Muscle layer of colon (tissue), 2 donors: ENCODE data around the gene SLC12A7.

Experiments used
- H3K27ac ChIP-seq: one replicate; pipeline ENCODE4 v1.7.0; 2013; ENCODE audit warnings: low read depth, mild to moderate bottlenecking, low read length, moderate library complexity
- H3K27me3 ChIP-seq, 2 donors: one replicate each; pipeline ENCODE4 v1.7.0; 2013; ENCODE audit warnings: low read length in 2 of 2, mild to moderate bottlenecking in 2 of 2; ENCODE audit not compliant: insufficient read depth in 2 of 2, control insufficient read depth in 1 of 2
- H3K36me3 ChIP-seq: one replicate; pipeline ENCODE4 v1.7.0; 2013; ENCODE audit warnings: mild to moderate bottlenecking, low read length; ENCODE audit not compliant: insufficient read depth
- H3K4me1 ChIP-seq: one replicate; pipeline ENCODE4 v1.7.0; 2013; ENCODE audit warnings: mild to moderate bottlenecking, low read length; ENCODE audit not compliant: insufficient read depth
- H3K4me3 ChIP-seq, 2 donors: one replicate each; pipeline ENCODE4 v1.7.0; 2013; ENCODE audit warnings: low read length in 2 of 2, low read depth in 1 of 2, mild to moderate bottlenecking in 1 of 2, moderate library complexity in 1 of 2
- H3K9ac ChIP-seq: one replicate; pipeline ENCODE4 v1.7.0; 2013; ENCODE audit warnings: low read length
- H3K9me3 ChIP-seq: one replicate; pipeline ENCODE4 v1.7.0; 2013; ENCODE audit warnings: mild to moderate bottlenecking, low read length
- donor health status: abdominal sarcoma.
- donor health status: Adenocarcinoma of cecum.

The SLC12A7 gene

GRCh38 chr5:1017056-1017455 is 94.8 kb downstream of the SLC12A7 start:
- Histone ChIP-seq H3K4me3 (no peak overlapping the region), H3K4me1 (no peaks in the 10 kb centered on the region), H3K36me3 (no peaks in the 10 kb centered on the region), H3K27ac (no peak overlapping the region), H3K9me3 (no peaks in the 10 kb centered on the region), H3K9ac (no peak overlapping the region), H3K27me3 (no peaks in the 10 kb centered on the region)

DNA sequence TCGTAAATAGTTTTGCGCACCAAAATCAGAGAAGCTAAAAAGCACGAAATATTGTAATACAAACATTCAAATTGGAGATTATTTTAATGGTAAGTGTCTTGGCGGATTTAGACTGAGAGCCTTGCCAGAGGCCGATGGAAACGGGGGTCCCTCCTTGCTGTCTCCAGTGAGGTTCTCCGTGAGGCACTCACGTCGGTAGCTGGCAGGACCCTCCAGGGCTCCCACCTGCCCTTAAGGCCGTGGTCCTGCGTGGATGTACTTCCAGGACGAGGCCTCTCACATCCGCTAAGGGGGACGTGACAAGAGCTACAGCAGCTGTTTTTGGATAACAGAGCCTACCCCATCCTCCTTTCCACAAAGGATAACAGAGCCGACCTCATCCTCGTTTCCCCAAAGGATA is 95.4 kb downstream of the SLC12A7 start:
- Histone ChIP-seq H3K27ac (no peak overlapping the region), H3K4me3 (no peak overlapping the region), H3K27me3 (no peaks in the 10 kb centered on the region), H3K9me3 (no peaks in the 10 kb centered on the region), H3K36me3 (no peaks in the 10 kb centered on the region), H3K9ac (no peak overlapping the region), H3K4me1 (no peaks in the 10 kb centered on the region)

- peaks cover 0 to under 1% of the 10 kb centered on the region in 2 donors for H3K27me3 ChIP-seq
- no peak overlapping the region for H3K9ac ChIP-seq
- H3K36me3 ChIP-seq = no peaks in the 10 kb centered on the region
- no peaks in the 10 kb centered on the region for H3K4me1 ChIP-seq
- no peaks in the 10 kb centered on the region for H3K9me3 ChIP-seq
- H3K4me3 ChIP-seq = no peak overlapping the region
- no peak overlapping the region for H3K27ac ChIP-seq
Measured at GRCh38 chr5:1016036-1016435, 95.8 kb downstream of the SLC12A7 start.

DNA sequence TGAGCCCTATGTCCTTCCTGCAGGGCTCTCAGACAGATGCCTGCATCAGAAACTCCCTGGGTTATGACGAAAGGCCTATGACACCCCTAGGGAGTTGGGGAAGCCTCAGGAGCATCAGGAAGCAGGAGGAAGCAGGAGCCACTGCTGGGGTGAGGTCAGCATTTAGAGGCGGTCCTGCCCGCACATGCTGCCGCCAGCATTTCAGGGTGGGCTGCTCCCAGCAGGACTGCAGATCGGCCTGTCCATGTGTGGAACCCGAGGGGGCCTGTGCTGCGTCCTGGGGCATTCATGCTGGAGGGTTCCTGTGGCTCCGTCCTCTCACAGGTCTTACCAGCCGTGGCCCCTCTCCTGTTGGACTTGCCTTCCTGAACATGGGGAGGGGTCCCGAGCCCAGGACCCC is 96.4 kb downstream of the SLC12A7 start:
- Histone ChIP-seq H3K27ac (no peak overlapping the region), H3K4me1 (no peaks in the 10 kb centered on the region), H3K9me3 (no peaks in the 10 kb centered on the region), H3K9ac (no peak overlapping the region), H3K36me3 (no peaks in the 10 kb centered on the region), H3K27me3 (peaks cover 0 to 6% of the 10 kb centered on the region in 2 donors), H3K4me3 (no peak overlapping the region)

- H3K27me3 ChIP-seq = peaks cover 5 to 13% of the 10 kb centered on the region in 2 donors
- H3K9me3 ChIP-seq = no peaks in the 10 kb centered on the region
- H3K36me3 ChIP-seq = no peaks in the 10 kb centered on the region
- no peak overlapping the region for H3K27ac ChIP-seq
- H3K4me3 ChIP-seq = no peak overlapping the region
- H3K4me1 ChIP-seq = peaks cover 5% of the 10 kb centered on the region
- H3K9ac ChIP-seq = no peak overlapping the region
Measured at GRCh38 chr5:1014781-1015221, 97.1 kb downstream of the SLC12A7 start.

DNA sequence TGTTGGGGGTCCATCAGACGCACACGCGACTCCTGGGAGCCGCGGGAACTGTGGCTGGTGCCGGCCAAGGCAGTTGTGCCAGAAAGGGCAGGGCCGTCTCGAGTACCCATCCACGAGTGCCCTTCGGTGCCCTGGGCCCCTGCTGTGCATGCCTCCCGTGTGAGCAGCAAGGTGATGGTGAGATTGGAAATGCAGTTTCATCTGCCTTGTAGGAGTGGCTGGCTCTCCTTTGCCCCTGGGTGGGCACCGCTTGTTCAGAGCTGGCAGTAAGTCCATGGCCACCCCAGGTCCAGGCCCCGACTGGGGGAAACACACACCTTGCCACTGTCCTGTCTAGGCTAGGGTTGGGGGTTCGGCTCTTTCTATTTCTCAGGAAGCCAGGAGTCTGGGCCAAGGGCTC is 97.5 kb downstream of the SLC12A7 start:
- H3K9ac ChIP-seq = no peak overlapping the region
- H3K9me3 ChIP-seq = no peaks in the 10 kb centered on the region
- no peak overlapping the region for H3K27ac ChIP-seq
- no peak overlapping the region for H3K4me3 ChIP-seq
- H3K4me1 ChIP-seq = peaks cover 10% of the 10 kb centered on the region
- H3K36me3 ChIP-seq = no peaks in the 10 kb centered on the region
- H3K27me3 ChIP-seq = peaks cover 8 to 17% of the 10 kb centered on the region in 2 donors

- H3K4me3 ChIP-seq = no peak overlapping the region
- H3K9ac ChIP-seq = no peak overlapping the region
- H3K36me3 ChIP-seq = no peaks in the 10 kb centered on the region
- H3K4me1 ChIP-seq = peaks cover 10% of the 10 kb centered on the region
- no peaks in the 10 kb centered on the region for H3K9me3 ChIP-seq
- H3K27ac ChIP-seq = no peak overlapping the region
- peaks cover 8 to 20% of the 10 kb centered on the region in 2 donors for H3K27me3 ChIP-seq
Measured at GRCh38 chr5:1013948-1014301, 97.9 kb downstream of the SLC12A7 start.

DNA sequence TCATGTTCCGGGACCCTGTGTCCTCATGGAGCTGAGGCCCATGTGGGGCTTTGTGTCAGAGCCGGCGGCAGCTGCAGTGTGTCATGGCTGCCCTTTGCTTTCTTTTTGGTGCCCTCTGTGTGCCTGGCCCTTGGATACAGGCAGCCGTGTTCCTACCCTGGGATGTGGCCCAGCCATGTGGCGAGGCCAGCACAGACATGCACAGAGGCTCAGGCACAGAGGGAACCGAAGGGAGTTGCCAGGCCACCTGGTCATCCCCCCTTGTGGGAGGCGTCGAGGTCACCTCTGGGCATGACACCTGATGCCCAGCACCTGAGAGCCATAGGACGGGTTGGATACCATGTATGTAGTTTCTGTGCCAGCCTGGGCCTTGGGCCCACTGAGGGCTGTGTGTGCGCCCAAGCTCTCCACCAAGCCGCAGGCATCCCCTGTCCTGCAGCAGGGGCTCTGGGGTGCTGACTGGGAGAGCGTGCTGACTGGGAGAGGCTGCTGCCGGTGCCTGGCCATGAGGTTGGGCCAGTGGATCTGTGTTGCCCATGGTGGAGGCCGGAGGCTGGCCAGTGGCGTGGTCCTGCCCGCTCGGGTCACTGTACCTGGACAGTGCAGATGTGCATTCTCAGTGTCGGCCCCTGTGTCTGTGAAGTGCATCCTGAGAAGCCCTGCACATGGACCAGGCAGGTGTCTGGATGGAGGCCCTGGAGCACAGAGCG is 98.5 kb downstream of the SLC12A7 start:
- peaks cover 10% of the 10 kb centered on the region for H3K4me1 ChIP-seq
- H3K4me3 ChIP-seq = no peak overlapping the region
- no peak overlapping the region for H3K9ac ChIP-seq
- H3K9me3 ChIP-seq = no peaks in the 10 kb centered on the region
- H3K36me3 ChIP-seq = no peaks in the 10 kb centered on the region
- H3K27ac ChIP-seq = no peak overlapping the region
- peaks cover 8 to 20% of the 10 kb centered on the region in 2 donors for H3K27me3 ChIP-seq

DNA sequence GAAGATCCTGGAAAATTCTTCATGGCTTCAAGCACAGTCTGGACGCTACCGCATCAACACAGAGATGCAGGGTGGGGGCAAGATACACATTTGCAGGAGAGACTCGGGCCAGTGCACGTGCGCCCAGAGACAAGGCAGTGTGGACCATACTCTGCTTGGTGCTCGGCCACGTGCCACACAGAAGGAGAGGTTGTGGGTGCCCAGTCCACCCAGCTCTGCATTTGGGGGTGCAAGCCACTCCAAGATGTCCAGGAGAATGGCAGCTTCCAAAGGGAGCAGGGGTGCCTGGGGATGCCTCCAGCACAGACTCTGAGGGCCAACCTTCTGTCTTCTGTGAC is 99.0 kb downstream of the SLC12A7 start:
- no peaks in the 10 kb centered on the region for H3K36me3 ChIP-seq
- H3K9me3 ChIP-seq = no peaks in the 10 kb centered on the region
- no peak overlapping the region for H3K27ac ChIP-seq
- no peak overlapping the region for H3K4me3 ChIP-seq
- H3K9ac ChIP-seq = no peak overlapping the region
- H3K27me3 ChIP-seq = peaks cover 8 to 24% of the 10 kb centered on the region in 2 donors
- peaks cover 10% of the 10 kb centered on the region for H3K4me1 ChIP-seq

DNA sequence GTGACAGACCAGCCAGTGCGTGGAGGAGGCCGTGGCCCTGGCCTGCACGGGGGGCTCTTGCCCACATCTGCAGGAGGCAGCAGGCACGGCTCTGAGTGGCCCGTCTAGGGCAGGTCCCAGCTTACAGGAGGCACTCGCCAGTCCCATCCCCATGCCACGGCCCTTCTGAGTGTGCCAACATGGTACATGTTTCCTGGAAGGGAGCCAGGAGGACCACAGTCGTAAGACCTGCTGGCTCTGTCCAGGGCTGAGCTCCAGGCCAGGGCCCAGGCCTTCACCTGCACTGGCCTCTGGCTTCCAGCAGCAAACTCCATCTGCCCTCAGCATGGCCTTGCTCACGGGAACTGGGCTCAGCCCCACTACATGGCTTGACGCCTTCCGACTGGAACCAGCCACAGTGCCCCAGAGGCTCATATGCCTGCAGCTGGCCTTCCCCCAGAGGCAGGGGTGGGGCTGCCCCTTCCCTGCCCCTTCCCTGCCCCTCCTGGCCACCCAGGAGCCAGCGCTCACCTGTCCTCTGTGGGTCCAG is 99.5 kb downstream of the SLC12A7 start:
- Histone ChIP-seq H3K4me1 (peaks cover 10% of the 10 kb centered on the region), H3K9ac (no peak overlapping the region), H3K9me3 (no peaks in the 10 kb centered on the region), H3K27me3 (peaks cover 8 to 24% of the 10 kb centered on the region in 2 donors), H3K36me3 (no peaks in the 10 kb centered on the region), H3K27ac (no peak overlapping the region), H3K4me3 (no peak overlapping the region)

GRCh38 chr5:1011741-1012312 is 100.0 kb downstream of the SLC12A7 start:
- Histone ChIP-seq H3K27ac (no peak overlapping the region), H3K36me3 (no peaks in the 10 kb centered on the region), H3K27me3 (peaks cover 8 to 24% of the 10 kb centered on the region in 2 donors), H3K9me3 (no peaks in the 10 kb centered on the region), H3K4me3 (no peak overlapping the region), H3K9ac (no peak overlapping the region), H3K4me1 (peaks cover 10% of the 10 kb centered on the region)

DNA sequence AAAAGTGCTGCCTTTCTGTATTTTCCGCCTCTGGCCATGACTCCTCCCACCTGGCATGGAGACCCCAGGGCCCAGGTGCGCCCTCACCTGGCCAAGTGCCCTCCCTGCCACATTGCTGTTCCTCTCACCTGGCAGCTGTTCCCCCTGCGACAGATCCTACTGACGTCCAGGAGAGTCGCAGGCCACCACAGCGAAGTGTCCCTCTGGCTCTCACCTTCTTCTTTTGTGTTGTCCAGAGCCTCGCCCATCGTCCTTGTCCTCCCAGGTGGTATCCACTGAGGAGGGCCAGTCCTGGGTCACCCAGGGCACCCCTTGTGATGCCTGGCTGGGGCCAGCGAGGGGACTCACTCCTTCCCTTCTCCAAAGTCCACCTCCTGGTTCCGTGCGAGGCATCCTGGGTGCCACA is 100.6 kb downstream of the SLC12A7 start:
- Histone ChIP-seq H3K4me3 (no peak overlapping the region), H3K27ac (no peak overlapping the region), H3K9me3 (no peaks in the 10 kb centered on the region), H3K9ac (no peak overlapping the region), H3K4me1 (peaks cover 10% of the 10 kb centered on the region), H3K27me3 (peaks cover 8 to 24% of the 10 kb centered on the region in 2 donors), H3K36me3 (no peaks in the 10 kb centered on the region)
